ENCODE measurements around the gene PRKAR1B.

The PRKAR1B gene

GRCh38 chr7:721619-722248, 5.3 kb downstream of the PRKAR1B start:
- DNase-seq (ENCODE audit: low read depth in 2 of 2) = no peak

GRCh38 chr7:716636-717035, 10.4 kb downstream of the PRKAR1B start:
- no peak for DNase-seq (ENCODE audit: low read depth in 2 of 2)

- no peak for DNase-seq (ENCODE audit: low read depth in 2 of 2)
These were observed 10.9 kb downstream of the PRKAR1B start for GRCh38 chr7:716222-716621.

GRCh38 chr7:714251-714671, 12.8 kb downstream of the PRKAR1B start:
- no peak for DNase-seq (ENCODE audit: low read depth in 2 of 2)

- DNase-seq (ENCODE audit: low read depth in 2 of 2) = no peak
These were observed 13.4 kb downstream of the PRKAR1B start for GRCh38 chr7:713488-714230.

DNA sequence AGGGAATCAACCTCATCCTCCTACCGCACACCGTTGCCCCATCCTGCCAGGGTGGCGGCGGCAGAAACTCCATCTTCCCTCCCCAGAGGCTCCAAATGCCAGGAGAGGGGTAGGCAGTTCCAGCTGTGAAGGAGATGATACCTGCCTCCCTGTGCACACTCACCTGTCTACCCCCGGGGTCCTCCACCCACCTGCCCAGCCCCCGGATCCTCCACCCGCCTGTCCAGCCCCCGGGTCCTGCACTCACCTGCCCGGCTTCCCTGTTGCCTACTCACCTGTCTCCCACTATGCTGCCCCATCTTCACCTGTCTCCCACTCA, 14.0 kb downstream of the PRKAR1B start:
- no peak for DNase-seq (ENCODE audit: low read depth in 2 of 2)

- no peak for DNase-seq (ENCODE audit: low read depth in 2 of 2)
These were observed 14.5 kb downstream of the PRKAR1B start for GRCh38 chr7:712381-713138.

DNA sequence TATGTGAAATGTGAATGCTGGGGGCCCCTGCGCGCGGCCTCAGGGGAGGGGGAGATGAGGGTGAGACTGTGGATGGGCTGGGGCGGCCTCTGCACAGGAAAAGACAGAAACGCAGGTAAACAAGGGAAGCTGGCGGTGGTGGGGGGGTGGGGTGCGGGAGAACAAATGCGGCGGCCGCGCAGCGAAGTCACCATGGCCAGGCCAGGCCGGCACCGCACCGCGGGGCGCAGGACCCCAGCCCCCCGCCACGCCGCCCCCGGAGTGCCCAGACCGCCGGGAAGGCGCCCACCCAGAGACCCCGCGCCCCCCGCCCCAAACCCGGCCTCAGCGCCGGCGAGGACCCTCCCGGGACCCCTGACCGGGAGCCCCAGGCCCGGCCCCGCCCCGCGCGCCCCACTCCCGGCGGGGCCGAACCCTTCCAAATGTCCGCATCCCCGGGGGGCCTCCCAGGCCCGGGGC, 15.1 kb downstream of the PRKAR1B start:
- no peak for DNase-seq (ENCODE audit: low read depth in 2 of 2)

- no peak for DNase-seq (ENCODE audit: low read depth in 2 of 2)
These were observed 15.8 kb downstream of the PRKAR1B start for GRCh38 chr7:711093-711921.

DNA sequence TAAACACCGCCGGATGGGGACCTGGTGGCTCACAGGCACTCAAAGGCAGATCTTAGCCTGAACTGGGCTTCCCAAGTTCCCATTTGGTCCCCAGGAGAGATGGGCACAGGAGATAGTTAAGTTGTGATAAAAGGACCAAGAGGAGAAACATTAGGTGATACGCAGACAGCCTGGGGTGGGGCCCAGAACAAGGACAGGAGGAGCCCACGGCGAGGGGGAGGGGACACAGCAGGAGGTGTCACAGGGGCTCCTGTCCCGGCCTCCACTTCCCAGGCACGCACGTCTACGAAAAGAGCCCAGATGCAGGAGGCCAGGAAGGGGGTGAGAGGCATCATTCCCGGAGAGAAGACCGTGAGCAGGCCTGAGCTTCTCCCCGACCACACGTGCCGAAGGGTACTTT, 16.9 kb downstream of the PRKAR1B start:
- no peak for DNase-seq (ENCODE audit: low read depth in 2 of 2)

DNA sequence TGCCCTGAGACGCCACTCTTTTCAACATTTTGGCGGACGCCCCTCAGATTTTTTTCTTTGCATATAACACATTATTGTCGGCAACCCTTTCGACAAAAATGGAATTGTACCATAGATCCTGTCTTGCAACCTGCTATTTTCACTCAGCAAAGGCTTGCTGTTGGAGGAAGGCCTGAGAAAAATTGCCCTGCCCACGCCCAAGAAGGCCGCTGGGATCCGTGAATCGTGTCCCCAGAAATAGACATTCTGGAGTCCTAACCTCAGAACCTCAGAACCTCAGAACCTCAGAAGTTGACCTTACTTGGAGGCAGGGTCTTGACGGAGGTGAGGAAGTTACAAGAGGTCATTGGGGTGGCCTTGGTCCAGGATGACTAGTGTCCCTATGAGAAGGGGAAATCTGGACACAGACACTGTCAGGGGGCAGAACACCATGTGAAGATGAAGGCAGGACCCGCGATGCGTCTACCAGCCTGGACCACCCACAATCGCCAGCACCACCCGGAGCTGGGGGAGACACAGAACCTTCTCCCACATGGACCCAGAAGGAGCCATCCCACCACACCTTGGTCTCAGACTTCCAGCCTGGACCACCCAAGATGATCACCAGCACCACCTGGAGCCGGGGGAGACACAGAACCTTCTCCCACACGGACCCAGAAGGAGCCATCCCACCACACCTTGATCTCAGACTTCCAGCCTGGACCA, 19.6 kb downstream of the PRKAR1B start:
- DNase-seq (ENCODE audit: low read depth in 2 of 2) = no peak

DNA sequence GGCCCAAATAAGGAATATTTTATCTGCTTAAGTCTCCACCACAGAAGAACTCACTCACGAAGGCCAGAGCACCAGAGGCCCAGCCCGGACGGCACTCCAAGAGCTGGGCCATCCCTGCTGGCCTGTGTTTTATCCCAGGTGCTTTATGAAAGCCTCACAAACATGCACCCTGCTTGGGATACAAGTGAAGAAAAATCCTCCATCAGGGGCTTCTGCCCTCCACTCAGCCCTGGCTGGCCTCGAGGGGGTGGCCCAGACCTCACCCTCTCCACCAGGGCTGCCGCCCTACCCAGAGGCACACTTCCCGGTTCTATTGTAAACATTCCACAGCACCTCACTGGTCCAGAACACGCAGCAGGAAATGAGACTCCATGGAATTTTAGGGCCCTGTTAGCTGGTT, 20.4 kb downstream of the PRKAR1B start:
- no peak for DNase-seq (ENCODE audit: low read depth in 2 of 2)

DNA sequence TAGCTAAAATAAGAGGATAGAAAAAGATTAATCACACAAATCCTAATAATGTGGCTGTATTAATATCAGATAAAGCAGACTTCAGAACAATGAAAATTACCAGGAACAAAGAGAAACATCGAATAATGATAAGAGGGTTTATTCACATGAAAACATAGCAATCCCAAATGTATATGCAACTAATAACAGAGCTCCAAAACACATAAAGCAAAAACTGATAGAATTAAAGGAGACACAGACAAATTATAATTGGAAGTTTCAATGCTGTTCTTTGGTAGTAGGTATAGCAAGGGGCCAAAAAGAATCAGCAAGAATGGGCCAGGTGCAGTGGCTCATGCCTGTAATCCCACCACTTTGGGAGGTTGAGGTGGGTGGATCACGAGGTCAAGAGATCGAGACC, 24.0 kb downstream of the PRKAR1B start:
- no peak for DNase-seq (ENCODE audit: low read depth in 2 of 2)

GRCh38 chr7:701086-701671, 25.9 kb downstream of the PRKAR1B start:
- DNase-seq (ENCODE audit: low read depth in 2 of 2) = no peak

DNA sequence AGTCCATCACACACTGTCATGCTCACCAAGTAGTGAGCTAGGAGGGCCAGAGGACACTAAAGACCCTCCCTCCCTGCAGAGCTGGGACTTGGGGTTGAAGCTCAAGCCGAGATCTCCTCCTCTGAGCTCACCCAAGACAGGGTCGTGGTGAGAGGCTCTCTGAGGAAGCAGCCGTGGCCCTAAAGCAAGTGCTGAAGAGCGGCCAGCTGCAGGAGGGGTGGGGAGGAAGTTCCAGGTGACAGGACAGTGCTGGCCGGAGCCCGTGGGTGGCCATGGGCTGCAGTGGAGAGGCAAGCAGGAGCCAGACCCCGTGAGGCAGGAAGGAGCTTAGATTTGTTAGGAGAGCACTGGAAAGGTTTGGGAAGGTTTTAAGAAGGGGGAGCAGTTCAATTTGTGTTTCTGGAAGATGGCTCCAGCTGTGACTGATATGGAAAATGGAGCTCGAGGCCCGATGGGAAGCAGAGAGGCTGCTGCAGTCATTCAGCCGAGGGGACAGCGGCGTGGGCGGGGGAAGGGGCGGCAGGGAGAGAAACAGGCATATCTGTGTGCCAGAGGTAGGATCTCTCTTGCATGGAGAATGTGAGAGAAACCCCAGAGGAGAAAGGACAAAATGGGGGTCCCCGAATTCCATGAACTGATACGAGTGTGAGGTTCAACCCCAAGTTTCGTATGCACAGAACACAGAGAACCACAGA, 27.5 kb downstream of the PRKAR1B start:
- DNase-seq (ENCODE audit: low read depth in 2 of 2) = no peak

DNA sequence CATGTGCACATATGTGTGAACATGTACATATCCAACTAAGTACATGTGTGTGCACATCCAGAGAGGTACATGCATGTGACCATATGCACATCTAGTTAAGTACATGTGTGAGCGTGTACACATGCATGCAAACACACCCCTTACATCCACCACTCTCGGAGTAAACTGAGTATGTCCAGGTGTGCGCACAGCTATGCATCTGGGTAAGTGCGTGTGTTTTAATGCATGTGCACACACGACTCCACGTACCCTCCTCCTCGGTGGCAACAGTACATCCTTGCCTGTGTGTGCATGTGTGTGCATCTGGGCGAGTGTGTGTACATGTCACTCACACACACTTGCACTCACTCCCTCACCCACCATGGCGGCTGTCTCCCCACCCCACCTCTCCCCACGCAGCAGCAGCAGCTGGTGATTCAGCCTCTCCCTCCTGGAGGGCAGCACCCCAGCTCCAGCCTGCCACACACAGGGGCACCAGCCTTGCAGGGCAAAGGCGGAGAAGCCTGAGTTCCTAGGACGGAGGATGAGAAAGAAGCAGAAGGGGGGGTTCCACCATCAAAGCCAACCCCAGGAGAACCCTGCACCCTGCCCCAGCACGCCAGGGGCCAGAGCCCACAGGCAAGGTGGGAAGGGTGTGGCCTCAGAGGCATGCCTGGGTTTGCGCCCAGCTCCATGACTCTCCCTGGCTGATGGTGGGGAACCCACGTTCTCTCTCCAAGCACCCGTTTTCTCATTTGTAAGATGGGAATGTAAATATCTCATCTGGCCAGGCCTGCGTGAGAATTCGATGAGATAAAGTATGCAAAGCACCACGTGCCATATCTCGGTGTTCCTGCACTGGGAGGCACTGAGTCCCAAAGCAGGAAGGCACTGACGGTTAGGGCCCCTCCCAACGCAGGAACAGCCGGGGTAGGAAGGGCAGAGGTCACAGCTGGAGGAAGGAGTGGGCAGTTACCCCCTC, 28.3 kb downstream of the PRKAR1B start:
- DNase-seq (ENCODE audit: low read depth in 2 of 2) = no peak

DNA sequence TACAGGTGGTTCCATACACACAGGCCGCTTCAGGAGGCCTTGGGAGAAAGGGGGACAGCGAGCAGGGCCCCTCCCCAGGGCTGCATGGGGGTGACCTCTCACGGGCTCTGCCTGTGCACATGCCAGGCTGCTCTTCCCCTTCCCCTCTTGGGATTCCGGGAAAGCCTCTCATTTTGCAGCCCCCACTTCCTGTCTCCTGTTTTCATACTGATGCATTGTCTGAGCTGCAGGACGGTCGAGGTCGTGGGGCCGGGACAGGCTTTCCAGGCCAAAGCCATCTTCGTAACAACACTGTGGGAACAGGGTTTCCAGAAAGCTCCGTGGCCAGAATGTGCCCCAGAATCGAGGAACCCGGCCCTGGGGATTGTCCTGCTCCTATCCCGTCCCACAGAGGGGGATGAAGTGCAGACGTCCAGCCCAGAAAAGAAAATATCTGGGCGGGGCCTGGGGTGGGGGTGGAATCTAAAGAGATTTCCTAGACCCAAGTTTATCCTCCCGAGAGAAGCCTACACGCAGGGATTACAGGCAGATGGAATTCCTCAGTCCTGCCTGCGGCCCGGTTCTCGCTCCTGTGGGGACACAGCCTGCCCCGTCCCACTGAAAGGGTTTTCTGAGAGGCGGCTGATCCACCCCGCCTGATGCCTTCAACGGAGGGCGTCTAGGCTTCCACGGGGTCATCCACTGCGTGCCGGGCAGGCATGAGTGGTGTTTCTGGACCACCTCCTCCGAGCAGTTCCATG, 30.1 kb downstream of the PRKAR1B start:
- no peak for DNase-seq (ENCODE audit: low read depth in 2 of 2)

DNA sequence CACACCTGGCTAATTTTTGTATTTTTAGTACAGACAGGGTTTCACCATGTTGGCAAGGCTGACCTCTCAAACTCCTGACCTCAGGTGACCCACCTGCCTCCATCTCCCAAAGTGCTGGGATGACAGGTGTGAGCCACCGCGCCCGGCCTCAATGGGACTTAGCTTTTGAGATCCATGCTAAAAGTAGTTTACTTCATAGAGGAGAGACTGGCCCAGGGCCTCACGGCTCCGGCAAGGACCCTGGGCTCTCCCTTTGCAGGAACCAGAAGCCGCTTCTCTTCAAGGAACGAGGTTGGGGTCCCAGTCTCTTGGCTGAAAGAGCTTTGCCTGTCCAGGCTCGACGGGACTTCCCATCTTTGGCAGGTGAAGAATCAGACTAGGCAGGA, 30.7 kb downstream of the PRKAR1B start:
- DNase-seq (ENCODE audit: low read depth in 2 of 2) = no peak

- no peak for DNase-seq (ENCODE audit: low read depth in 2 of 2)
These were observed 33.8 kb downstream of the PRKAR1B start for GRCh38 chr7:693280-693679.

Data from stimulated activated CD8-positive, alpha-beta memory T cell treated with anti-CD3 and anti-CD28 coated beads, Interleukin-15, amount 100 ng/mL, for 4 hours (primary cell).